MCF 10A (cell line): ENCODE measurements around the gene GADD45A. TPM values are rescaled to one million over a fixed set of nuclear protein-coding genes. Genes with fewer than 3 reads are reported as not detected.
A peak's percentile ranks its signal among the peaks of the same experiment; 100 is the strongest.

ENCODE experiments used
- BruUV-seq: library from RNA; stranded (reverse); fragments of 400-500 nt; replicated peaks from 2 replicates; lab custom pipeline; 2021; lab: Mats Ljungman, UMichigan
- CTCF ChIA-PET: fragments of 300-600 bp; sonication (Branson Sonifier 250); formaldehyde crosslinking; extraction: SDS; loops from one replicate; lab custom pipeline; 2021; ENCODE audit warnings: antibody characterized with exemption, inconsistent platforms; lab: Yijun Ruan, JAX
- POLR2A ChIA-PET: fragments of 300-600, 350-650 bp; sonication (Branson Sonifier 250); formaldehyde crosslinking; extraction: SDS; loops from one replicate; lab custom pipeline; 2020; ENCODE audit warnings: antibody characterized with exemption, inconsistent platforms; lab: Yijun Ruan, JAX
- DNase-seq: peaks from one replicate; pipeline ENCODE4 v3.0.0-alpha.2; 2018; ENCODE audit not compliant: unreplicated experiment
- H3K27ac Mint-ChIP-seq: one replicate; pipeline ENCODE4 v1.8.0; 2022; ENCODE audit warnings: mild to moderate bottlenecking, low read depth, mixed read lengths; ENCODE audit not compliant: unreplicated experiment
- H3K27me3 Mint-ChIP-seq: one replicate; pipeline ENCODE4 v1.8.0; 2022; ENCODE audit warnings: mixed read lengths; ENCODE audit not compliant: insufficient read depth, unreplicated experiment
- H3K36me3 Mint-ChIP-seq: one replicate; pipeline ENCODE4 v1.8.0; 2022; ENCODE audit warnings: mild to moderate bottlenecking, moderate library complexity, mixed read lengths; ENCODE audit not compliant: insufficient read depth, unreplicated experiment
- H3K4me1 Mint-ChIP-seq: one replicate; pipeline ENCODE4 v1.8.0; 2022; ENCODE audit warnings: mixed read lengths; ENCODE audit not compliant: insufficient read depth, unreplicated experiment
- H3K4me3 Mint-ChIP-seq: one replicate; pipeline ENCODE4 v1.8.0; 2022; ENCODE audit warnings: mild to moderate bottlenecking, moderate library complexity, mixed read lengths; ENCODE audit not compliant: unreplicated experiment
- H3K9me3 Mint-ChIP-seq: one replicate; pipeline ENCODE4 v1.8.0; 2022; ENCODE audit warnings: mixed read lengths; ENCODE audit not compliant: unreplicated experiment
- CTCF ChIP-seq: fragments of 200-600 bp; IDR thresholded peaks from one replicate; pipeline ENCODE4 v1.8.0; 2022; ENCODE audit warnings: antibody characterized with exemption, mild to moderate bottlenecking; ENCODE audit not compliant: unreplicated experiment
- intact Hi-C: fragments of 100-400 bp; cut with micrococcal nuclease; formaldehyde crosslinking; loops from 2 replicates; pipeline ENCODE4 v1.14.1; 2022
- total RNA-seq: library from RNA; stranded (reverse); gene quantifications from 2 replicates; pipeline ENCODE4 v1.2.3, GENCODE V29; 2022

GADD45A gene
- total RNA-seq, 1 experiment from 2014 or later, result 225 TPM

GRCh38 chr1:67679691-67680090 is 5.3 kb upstream of the GADD45A start:
- no peaks in the 10 kb centered on the region for H3K27me3 Mint-ChIP-seq
- peak; percentile 39 for DNase-seq
- TF ChIP-seq CTCF, result no peak
- no peak overlapping the region for H3K4me3 Mint-ChIP-seq
- H3K27ac Mint-ChIP-seq, result no peak overlapping the region
- intact Hi-C loops, result no loop called here
- ChIA-PET CTCF (no interaction called here), POLR2A (no interaction called here)
- no peaks in the 10 kb centered on the region for H3K9me3 Mint-ChIP-seq
- H3K4me1 Mint-ChIP-seq, result peaks cover 26% of the 10 kb centered on the region
- no TSS peak for BruUV-seq
- H3K36me3 Mint-ChIP-seq, result peaks cover under 1% of the 10 kb centered on the region

- Mint-ChIP-seq H3K36me3 (peaks cover 8% of the 10 kb centered on the region), H3K4me3 (no peak overlapping the region), H3K9me3 (no peaks in the 10 kb centered on the region), H3K27me3 (no peaks in the 10 kb centered on the region), H3K27ac (no peak overlapping the region), H3K4me1 (peaks cover 26% of the 10 kb centered on the region)
- DNase-seq, result no peak
- no peak for TF ChIP-seq CTCF
- intact Hi-C loops, result no loop called here
- no TSS peak for BruUV-seq
- ChIA-PET CTCF (no interaction called here), POLR2A (interaction anchor here (0.6 to 12.5 kb wide), 2 partner anchors 72 to 101 kb away, joined by 3 to 446 read pairs; no protein-coding TSS in a partner anchor)
Observed at GRCh38 chr1:67680486-67680885, 4.5 kb upstream of the GADD45A start.

GRCh38 chr1:67682659-67683197 is 2.3 kb upstream of the GADD45A start:
- CTCF ChIA-PET, result interaction anchor here (0.5 to 6.0 kb wide), 15 partner anchors 9 to 150 kb away, joined by 3 to 67 read pairs (median 4); no protein-coding TSS in a partner anchor
- H3K36me3 Mint-ChIP-seq, result peaks cover 29% of the 10 kb centered on the region
- no peak for TF ChIP-seq CTCF
- H3K4me1 Mint-ChIP-seq, result peaks cover 29% of the 10 kb centered on the region
- H3K27me3 Mint-ChIP-seq, result no peaks in the 10 kb centered on the region
- intact Hi-C loops, result loop anchor here (1.0 kb wide), 1 partner anchor 147 kb away; no protein-coding TSS in a partner anchor
- H3K9me3 Mint-ChIP-seq, result no peaks in the 10 kb centered on the region
- no peak overlapping the region for H3K4me3 Mint-ChIP-seq
- BruUV-seq, result no TSS peak
- POLR2A ChIA-PET, result interaction anchor here (0.6 to 12.5 kb wide), 23 partner anchors 9 to 155 kb away, joined by 3 to 446 read pairs (median 14); no protein-coding TSS in a partner anchor
- DNase-seq, result peak; percentile 69
- H3K27ac Mint-ChIP-seq, result peak overlapping the region; percentile 59

- Mint-ChIP-seq H3K4me3 (peak overlapping the region; percentile 87), H3K4me1 (peaks cover 33% of the 10 kb centered on the region), H3K9me3 (no peaks in the 10 kb centered on the region), H3K27me3 (no peaks in the 10 kb centered on the region), H3K36me3 (peaks cover 35% of the 10 kb centered on the region), H3K27ac (peak overlapping the region; percentile 59)
- BruUV-seq, result no TSS peak
- POLR2A ChIA-PET, result interaction anchor here (1.0 to 12.5 kb wide), 23 partner anchors 9 to 154 kb away, joined by 3 to 446 read pairs (median 17); partner anchors contain the start of gene GNG12
- intact Hi-C loops, result loop anchor here (1.0 kb wide), 1 partner anchor 148 kb away; no protein-coding TSS in a partner anchor
- peak; percentile 85 for DNase-seq
- CTCF ChIA-PET, result interaction anchor here (0.9 to 6.0 kb wide), 17 partner anchors 35 to 151 kb away, joined by 3 to 67 read pairs (median 4); no protein-coding TSS in a partner anchor
- no peak for TF ChIP-seq CTCF
Observed at GRCh38 chr1:67683316-67683715, 1.7 kb upstream of the GADD45A start.
